Measurements from ENCODE around the gene DIP2A.

Gene DIP2A

DNA sequence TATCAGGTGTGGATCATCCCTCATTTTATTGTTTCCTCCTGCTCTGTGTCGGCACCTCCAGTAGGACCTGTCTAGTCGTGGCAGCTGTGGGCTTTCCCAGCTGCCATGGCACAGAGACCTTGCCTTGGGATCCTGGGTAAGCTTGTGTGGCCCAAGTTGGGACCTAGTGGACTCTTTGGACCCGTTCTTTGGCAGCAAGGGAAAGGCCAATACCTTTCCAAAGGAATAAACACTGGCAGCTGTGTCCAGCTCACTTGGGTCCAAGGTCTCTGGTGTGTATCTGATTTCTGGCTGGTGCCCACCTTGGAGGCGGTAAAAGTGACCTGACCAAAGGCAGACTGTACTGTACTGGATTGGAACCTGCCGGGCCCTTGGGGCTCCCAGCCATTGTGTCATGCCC, 21.8 kb downstream of the DIP2A start:
- no peak for DNase-seq (ENCODE audit: low read depth in 2 of 2)

DNA sequence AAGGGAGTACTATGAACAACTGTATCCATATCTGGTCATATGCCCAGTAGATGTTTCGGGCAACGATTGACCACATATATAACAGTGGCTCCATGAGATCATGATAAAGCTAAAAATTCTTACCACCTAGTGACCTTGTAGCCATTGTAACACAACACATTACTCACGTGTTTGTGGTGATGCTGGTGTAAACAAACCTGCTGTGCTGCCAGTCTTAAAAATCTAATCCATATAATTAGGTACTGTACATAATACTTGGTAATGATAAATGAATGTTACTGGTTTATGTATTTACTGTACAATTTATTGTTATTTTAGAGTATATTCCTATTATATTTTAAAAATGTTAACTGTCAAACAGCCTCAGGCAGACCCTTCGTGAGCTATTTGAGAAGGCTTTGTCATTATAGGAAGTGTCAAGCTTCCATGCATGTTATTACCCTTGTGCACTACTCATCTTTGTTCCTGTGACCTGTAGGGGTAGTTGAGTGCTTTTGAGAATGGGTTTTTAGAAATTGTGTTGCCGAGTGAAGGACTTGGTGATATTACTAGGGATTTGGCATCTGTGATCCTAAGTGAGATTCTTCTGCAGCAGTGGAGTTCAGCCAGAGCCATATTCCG, 23.6 kb downstream of the DIP2A start:
- no peak for DNase-seq (ENCODE audit: low read depth in 2 of 2)

DNA sequence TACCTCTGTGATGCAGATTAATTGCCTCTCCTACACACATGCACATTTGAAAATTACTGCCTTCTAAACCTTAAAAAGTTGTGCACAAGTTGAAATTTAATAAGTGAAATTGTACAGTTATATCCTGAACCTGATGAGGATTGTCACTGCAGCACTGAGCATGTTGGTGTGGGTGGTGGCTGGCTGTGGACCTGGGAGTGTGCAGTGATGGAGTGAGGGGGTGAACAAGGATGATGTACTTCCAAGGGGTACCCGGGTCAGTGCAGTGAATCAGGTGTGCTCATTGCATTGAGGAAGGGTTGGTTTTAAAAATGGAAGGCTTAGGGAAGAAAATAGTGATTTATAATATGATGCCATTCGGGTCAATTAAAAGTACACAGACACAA, 24.1 kb downstream of the DIP2A start:
- DNase-seq (ENCODE audit: low read depth in 2 of 2), result no peak

DNA sequence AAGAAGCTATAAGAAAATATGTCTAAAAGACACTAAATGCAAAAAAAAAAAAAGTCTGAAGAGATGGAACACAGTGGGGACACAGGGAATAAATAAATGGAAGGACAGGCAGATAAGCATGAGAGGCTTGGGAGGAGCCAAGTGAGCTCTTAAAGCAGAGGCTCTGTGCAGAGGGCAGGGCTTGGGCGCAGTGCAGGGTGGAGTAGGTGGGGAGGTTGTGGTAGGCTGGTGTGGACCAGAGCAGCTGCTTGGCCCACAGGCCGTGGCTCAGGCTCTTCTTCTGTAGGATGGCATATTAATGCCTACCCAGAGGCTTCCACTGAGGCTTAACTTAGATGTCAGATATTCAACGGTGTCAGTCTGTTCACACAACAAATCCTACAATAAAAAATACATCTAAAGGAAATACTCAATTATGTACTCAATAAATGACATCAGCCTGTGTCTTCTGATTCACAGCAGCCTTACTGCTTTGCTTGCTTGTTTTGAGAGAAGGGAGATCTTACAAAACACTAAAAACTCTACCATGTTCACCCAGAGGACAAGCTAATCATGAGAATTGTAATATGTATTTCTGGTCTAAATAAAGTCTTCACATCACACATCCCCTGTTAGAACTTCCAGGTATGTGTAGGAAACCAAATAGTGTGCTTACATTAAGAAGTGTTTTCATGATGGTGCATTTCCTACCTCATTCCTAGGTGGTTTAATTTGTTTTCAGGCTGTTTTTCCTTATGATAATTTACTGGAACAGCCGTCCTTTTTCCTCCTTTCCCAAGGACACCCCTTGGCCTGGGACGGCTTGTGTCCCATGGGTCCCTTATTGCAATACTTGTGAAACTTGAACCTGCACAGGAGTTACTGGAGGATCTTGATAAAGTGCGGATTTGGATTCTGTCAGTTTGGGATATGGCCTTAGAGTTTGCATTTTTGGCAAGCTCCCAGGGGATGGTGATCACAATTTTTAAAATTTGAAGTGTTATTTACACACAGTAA, 24.9 kb downstream of the DIP2A start:
- DNase-seq (ENCODE audit: low read depth in 2 of 2), result no peak

DNA sequence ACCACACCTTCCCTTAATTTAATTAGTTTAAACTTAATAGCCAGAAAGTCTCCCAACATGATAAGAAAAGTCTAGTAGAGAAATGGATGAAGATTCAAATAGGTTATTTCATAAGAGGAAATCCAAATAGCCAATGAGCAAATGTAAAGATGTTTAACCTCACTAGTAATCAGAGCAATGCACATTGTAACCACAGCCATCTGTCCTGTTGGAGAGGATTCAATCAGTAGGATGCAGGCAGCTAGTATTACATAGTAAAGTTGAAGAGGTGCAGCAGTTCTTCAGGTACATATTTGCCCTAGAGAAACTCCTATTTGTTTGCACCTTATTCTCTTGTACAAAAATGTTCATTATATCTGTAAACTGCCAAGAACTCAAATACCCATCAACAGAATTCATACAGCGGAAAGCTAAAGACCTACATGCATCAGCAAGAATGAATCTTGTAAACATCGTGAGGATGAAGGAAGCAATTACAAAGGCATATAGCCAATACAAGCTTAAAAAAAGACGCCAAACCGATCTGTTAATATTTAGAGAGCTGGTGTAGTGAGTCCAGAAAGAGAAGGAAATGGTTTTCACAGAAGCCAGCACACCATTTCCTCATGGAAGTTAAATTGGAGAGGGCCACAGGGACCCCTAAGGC, 27.9 kb downstream of the DIP2A start:
- DNase-seq (ENCODE audit: low read depth in 2 of 2), result no peak

DNA sequence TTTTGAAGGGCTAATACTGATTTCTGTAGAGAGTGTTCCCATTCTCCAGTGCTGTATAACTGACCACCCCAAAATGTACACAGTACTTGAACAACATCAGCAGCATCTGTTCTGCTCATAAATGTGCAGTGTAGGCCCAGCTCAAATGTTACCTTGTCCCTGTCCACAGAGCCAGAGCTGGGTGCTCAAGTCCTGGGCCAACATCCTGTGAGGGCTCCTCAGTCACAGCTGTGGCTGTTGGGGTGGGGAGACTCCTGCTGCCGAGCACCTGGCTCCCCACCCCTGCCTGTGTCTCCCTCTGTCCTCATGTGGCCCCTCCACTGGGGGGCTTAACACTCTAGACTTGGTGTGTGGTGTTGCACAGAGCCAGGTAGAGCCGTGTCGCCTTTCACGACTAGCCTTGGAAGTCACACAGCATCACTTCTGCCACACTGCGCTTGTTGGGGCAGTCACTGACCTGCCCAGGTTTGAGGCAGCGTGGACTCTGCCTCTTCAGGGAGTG, 30.5 kb downstream of the DIP2A start:
- no peak for DNase-seq (ENCODE audit: low read depth in 2 of 2)

DNA sequence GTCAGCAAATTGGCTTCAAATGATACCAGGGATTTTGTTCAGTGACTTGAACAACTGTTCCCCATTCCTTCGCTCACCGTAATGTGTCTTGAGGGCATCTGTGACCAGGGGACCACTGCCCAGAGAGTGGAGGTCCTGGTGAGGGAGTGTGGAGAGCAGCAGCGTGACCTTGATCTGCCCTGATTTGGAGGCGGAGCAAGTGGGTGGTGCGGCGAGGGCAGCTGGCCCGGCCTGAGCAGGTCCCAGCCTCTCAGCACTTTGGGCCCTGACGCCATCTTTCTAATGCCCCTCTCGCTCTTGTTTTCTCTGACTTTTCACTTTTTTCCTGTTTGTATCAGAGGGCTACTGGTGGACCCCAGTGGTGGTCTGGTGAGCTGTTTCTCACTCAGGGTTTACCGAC, 31.1 kb downstream of the DIP2A start:
- DNase-seq (ENCODE audit: low read depth in 2 of 2), result no peak

DNA sequence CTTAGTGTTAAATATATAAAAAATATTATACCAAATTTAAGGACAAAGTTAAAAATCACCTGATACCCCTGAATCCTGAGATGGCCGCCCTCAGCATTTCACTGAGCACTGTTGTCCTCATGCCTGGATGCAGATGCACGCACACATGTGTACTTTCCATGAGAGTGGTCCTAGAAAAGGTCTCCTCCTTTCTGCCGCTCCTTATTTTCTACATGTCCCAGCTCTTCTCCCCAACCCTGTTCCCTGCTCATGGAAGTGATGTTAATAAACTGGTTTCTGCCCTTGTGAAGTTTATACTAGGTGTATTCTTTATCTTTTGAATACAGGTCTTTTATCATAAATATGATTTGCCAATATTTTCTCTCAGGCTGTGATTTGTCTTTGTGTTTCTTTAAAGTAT, 32.9 kb downstream of the DIP2A start:
- DNase-seq (ENCODE audit: low read depth in 2 of 2), result no peak

DNA sequence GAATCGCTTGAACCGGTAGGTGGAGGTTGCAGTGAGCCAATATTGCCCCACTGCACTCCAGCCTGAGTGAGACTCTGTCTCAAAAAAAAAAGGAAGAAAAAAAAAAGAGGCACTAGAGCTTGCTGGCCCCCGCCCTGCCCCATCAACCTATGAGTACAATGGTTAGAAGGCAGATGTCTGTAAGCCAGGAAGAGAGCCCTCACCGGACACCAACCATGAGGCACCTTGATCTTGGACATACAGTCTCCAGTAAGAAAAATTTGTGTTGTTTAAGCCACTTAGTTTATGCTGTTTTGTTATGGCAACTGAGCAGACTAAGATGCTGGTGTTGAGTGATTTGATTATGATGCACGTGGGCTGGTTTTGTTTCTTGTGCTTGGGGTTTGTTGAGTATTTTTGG, 34.2 kb downstream of the DIP2A start:
- DNase-seq (ENCODE audit: low read depth in 2 of 2), result no peak

DNA sequence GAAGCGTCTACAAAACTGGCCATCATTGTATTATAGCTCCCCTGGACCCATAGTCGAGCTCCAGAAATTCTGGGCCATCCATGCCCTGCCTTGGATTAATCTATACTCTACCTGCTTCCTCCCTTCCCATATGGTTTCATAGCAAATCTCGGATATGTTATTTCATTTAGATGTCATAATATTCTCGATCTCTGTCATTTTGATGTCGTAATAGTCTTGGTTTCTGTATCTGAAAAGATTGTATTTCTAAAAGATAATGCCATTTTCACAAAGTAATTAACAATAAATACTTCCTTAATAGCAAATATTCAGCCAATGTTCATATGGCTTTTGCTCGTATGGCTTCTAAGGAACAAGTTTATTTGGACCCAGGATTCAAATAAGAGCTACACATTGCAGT, 35.1 kb downstream of the DIP2A start:
- no peak for DNase-seq (ENCODE audit: low read depth in 2 of 2)

DNA sequence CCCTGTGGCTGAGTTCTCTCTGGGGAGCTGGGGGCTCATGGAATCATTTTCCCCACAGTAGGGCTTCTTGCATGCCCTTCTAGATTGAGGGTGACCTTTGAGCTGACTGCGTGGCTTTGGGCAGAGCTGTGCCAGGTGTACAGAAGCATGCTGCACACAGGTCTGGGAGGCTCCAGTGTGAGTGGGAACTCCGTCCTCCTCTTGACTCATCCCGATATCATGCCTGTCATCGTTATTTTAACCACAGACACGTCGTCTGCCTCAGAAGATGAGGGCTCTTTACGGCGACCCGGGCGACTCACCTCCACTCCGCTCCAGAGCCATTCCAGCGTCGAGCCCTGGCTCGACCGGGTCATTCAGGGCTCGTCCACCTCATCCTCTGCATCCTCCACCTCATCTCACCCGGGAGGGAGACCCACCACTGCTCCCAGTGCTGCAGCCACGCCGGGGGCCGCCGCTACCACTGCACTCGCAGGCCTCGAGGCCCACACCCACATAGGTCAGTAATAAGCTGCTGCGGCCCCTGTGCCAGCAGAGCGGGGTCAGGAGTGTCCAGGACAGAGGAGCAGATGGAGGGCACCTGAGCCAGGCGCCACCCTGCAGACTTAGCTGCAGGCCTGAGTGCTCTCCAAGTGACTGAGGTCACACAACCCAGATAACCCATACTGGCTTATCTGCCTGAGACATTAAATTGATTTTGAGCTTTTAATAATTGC, 39.8 kb downstream of the DIP2A start:
- no peak for DNase-seq (ENCODE audit: low read depth in 2 of 2)

DNA sequence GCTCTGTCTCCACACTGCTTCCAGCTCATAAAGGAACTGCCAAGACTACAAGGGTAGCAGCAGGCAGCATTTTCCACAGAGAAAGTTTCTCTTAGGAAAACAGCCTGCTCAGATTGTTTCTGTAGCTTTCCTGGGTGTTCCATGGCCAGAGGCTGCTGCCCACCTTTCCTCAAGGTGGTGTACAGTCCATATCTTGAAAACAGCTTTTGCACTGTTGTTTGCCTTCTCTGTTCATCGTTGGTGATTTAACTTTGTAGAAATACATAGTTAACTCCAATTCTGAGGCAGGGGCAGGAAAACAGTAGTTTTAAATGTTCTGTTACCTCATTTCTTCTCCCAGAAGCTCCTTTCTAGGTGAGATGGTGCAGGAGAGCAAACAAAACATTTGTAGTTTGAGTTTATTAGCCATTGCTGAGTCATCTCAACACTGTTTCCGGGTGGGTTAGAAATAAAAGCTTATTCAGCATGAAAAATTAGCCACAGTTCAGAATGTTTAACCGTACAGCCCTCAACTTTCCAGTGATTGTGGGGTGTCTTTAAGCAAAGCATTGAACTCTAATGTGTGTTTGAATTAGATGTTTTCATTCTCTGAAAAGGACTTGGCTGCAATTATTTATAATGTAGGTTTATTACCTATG, 41.7 kb downstream of the DIP2A start:
- no peak for DNase-seq (ENCODE audit: low read depth in 2 of 2)

DNA sequence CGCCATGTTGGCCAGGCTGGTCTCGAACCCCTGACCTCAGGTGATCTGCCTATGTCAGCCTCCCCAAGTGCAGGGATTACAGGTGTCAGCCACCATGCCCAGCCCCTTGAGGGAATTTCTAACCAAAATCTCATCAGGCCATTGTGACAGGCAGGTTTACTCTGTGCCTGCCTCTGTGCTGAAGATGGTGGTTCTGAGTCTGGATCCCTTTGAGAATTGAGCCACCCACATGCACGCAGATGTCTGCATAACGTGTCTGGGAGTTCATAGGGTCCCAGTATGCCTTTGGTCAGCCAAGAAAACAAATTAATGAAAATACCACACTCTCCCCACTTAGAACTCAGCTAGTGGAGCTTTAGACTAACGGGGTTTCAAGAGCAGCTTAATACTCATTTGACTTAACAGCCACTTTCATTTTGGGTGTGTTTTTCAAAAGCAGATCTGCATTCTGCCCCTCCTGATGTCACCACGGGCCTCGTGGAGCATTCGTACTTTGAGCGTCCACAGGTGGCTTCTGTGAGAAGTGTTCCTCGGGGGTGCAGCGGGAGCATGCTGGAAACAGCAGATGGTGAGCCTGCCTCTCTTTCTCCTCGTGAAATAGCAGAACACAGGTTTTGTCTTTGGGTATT, 45.3 kb downstream of the DIP2A start:
- no peak for DNase-seq (ENCODE audit: low read depth in 2 of 2)

DNA sequence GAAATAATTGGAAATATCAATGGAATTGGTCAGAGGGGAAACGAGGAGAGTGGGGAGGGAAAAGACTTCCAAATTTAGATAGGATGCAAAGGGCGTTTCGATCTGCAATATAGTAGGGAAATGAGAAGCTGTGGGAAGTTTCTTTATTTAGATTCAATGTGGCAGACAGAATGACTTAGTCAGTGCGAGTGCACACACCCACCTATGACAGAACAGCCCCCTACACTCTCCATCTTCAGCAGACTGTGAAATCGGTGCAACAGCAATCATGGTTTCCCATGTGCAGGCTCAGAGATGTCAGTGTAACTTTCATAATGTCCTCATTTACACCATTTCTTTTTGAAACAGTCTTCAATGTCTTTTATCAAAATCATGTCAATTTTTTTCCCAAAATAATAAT, 46.0 kb downstream of the DIP2A start:
- no peak for DNase-seq (ENCODE audit: low read depth in 2 of 2)

DNA sequence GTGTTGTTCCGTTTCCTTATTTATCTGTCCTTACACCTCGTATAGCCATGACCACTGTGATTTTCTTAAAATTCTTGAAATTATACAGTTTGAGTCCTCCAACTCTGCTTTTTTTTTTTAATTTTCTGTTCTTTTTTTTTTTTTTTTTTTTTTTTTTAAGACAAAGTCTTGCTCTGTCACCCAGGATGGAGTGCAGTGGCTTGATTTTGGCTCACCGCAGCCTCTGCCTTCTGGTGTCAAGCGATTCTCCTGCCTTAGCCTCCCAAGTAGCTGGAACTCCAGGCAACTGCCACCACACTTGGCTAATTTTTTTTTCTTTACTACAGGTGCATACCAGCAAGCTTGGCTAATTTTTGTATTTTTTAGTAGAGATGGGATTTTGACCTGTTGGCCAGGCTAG, 48.9 kb downstream of the DIP2A start:
- DNase-seq (ENCODE audit: low read depth in 2 of 2), result no peak

DNA sequence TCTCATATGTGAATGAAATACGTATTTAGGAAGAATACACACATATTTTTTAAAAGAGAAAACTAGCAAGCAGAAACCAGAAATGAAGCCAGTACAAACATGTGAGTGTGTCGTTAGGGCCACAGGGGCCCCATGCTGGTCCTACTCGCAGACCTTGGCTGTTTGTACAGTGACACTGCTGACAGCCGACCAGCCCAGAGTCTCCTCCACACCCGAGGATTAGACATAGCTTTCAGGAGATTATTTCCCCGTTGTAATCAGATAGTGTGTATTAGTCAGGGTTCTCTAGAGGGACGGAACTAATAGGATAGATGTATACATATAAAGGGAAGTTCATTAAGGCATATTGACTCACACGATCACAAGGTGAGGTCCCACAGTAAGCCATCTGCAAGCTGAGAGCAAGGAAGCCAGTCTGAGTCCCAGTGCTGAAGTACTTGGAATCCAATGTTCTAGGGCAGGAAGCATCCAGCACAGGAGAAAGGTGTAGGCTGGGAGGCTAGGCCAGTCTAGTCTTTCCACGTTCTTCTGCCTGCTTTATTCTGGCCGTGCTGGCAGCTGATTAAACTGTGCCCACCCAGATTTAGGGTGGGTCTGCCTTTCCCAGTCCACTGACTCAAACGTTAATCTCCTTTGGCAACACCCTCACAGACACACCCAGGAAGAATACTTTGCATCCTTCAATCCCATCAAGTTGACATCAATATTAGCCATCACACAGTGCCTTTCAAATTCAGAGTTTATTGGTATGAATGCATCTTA, 51.2 kb downstream of the DIP2A start:
- DNase-seq (ENCODE audit: low read depth in 2 of 2), result no peak

DNA sequence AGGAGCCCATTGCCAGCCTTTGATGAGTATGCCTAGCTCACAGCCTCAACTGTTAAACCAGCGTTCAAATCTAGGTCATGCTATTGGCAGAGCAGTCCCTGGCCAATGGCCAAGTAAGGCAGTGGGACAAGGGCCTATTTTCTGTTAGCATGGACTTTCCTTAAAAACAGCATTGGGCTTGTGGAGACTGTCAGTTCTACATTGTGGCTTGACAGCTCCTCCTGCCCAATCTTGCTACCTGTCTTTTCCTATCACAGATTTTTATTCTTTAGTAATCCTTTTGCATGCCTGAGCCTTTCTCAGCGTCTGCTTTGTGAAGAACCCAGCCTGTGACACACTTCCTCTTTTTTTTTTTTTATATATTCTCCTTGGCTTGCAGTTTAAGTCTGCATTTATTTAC, 56.4 kb downstream of the DIP2A start:
- DNase-seq (ENCODE audit: low read depth in 2 of 2), result no peak

DNA sequence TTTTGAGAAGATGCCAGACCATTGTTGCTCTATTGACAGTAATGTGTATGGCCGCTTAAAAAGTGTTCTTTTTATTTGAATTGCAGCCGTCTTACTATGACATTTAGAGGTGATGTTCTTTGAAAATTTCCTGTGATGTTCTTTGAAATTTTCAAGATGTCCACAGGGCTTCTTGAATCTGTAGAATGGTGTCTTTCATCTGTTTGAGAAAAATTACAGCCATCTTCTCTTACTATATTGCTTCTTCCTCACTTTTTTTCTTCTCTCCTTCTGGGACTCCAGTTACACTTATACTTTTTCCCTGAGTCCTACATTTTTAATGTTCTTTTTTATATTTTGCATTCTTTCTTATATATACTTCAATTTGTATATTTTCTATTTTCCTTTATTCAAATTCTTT, 57.4 kb downstream of the DIP2A start:
- no peak for DNase-seq (ENCODE audit: low read depth in 2 of 2)

DNA sequence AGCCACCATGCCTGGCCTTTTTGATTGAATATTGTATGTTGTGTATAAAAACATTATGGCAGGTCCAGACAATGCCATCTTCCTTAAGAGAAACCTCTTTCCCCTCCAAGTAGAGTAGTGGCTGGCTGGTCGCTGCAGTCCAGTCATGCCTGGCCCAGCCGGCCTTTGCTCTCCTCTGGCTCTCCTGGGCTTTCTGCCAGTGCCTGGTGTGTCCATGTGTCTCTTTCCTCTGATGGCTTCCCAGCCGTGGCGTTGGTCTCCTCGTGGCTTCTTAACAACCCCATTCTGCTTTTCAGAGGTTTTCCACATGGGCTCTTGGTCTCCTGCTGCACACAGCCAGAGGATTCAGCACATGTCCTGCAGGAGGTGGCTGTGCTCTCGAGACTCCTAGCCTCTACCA, 58.7 kb downstream of the DIP2A start:
- DNase-seq (ENCODE audit: low read depth in 2 of 2), result no peak

DNA sequence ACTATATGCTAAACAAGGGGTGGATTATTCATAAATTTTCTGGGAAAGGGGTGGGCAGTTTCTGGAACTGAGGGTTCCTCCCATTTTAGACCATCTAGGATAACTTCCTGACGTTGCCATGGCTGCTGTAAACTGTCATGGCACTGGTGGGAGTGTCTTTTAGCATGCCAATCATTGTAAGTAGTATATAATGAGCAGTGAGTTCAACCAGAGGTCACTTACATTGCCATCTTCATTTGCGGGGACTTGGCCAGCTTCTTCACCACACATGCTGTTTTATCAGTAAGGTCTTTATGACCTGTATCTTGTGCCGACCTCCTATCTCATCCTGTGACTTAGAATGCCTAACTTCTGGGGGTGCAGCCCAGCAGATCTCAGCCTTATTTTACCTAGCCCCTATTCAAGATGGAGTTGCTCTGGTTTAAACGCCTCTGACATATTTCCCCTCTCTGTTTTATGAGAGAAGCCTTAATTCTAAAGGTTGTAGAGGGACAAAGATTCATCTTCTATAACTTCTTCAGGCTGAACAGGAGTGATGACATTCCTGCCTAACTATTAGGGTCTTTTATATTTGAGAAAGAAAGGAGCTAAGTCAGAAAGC, 60.4 kb downstream of the DIP2A start:
- no peak for DNase-seq (ENCODE audit: low read depth in 2 of 2)

Data from stimulated activated CD4-positive, alpha-beta T cell treated with anti-CD3 and anti-CD28 coated beads, Interleukin-1b, Interleukin-23, amount 100 ng/mL, for 4 hours (primary cell).